K562 (cell line): ENCODE measurements around the gene ARHGAP9. TPM values are rescaled to one million over a fixed set of nuclear protein-coding genes. Genes with fewer than 3 reads are reported as not detected.
A peak's percentile ranks its signal among the peaks of the same experiment; 100 is the strongest.

ENCODE experiments used
- ATF1 ChIP-seq, 2 experiments: fragments of 450-650 bp in 1 of 2; IDR thresholded peaks; 2 replicates each; pipeline ENCODE4 v1.6.1; 2016; ENCODE audit warnings: missing compliant biosample characterization in 1 of 2, missing genetic modification characterization in 1 of 2
- CC2D1A ChIP-seq: fragments of 450-650 bp; IDR thresholded peaks from 2 replicates; pipeline ENCODE4 v1.6.1; 2017; ENCODE audit warnings: mild to moderate bottlenecking
- CXXC5 ChIP-seq: fragments of 250-450 bp; sonication (Bioruptor Pico); IDR thresholded peaks from 2 replicates; pipeline ENCODE4 v1.8.0; 2022; ENCODE audit warnings: inconsistent platforms, mild to moderate bottlenecking, moderate library complexity
- DDX20 ChIP-seq: fragments of 450-650 bp; IDR thresholded peaks from 2 replicates; pipeline ENCODE4 v1.6.1; 2016; ENCODE audit warnings: missing genetic modification characterization, low read depth, mild to moderate bottlenecking, missing compliant biosample characterization, moderate library complexity
- MAZ ChIP-seq, 2 experiments: fragments of 450-650 bp in 1 of 2; sonication (generic) in 1 of 2; formaldehyde crosslinking; IDR thresholded peaks in 1 of 2; conservative IDR thresholded peaks in 1 of 2; 2 replicates each; pipeline versions ENCODE4 v1.4.0 to v1.5.0; 2020; ENCODE audit warnings: mild to moderate bottlenecking in 1 of 2, missing genetic modification reagents in 1 of 2
- MED1 ChIP-seq: sonication (generic); formaldehyde crosslinking; IDR thresholded peaks from 2 replicates; pipeline ENCODE4 v1.8.1; 2023; ENCODE audit warnings: missing genetic modification reagents, borderline replicate concordance
- MTF1 ChIP-seq: fragments of 250-450 bp; sonication (Bioruptor Pico); IDR thresholded peaks from 2 replicates; pipeline ENCODE4 v1.9.0; 2021; ENCODE audit warnings: moderate library complexity, mild to moderate bottlenecking, inconsistent platforms, borderline replicate concordance
- POLR2A ChIP-seq: fragments of 450-650 bp; conservative IDR thresholded peaks from 2 replicates; pipeline ENCODE4 v1.6.1; 2016
- RBFOX2 ChIP-seq: fragments of 200-400 bp; formaldehyde crosslinking; IDR thresholded peaks from 2 replicates; pipeline ENCODE4 v1.6.1; 2017; ENCODE audit warnings: low read depth, mild to moderate bottlenecking, low read length, moderate library complexity
- SMARCA4 ChIP-seq: fragments of 450-650 bp; IDR thresholded peaks from 2 replicates; pipeline ENCODE4 v1.6.1; 2016
- TCF7 ChIP-seq: sonication (generic); IDR thresholded peaks from 2 replicates; pipeline ENCODE4 v1.6.1; 2016; ENCODE audit warnings: antibody characterized with exemption, borderline replicate concordance
- TSC22D4 ChIP-seq: fragments of 450-650 bp; IDR thresholded peaks from 2 replicates; pipeline ENCODE4 v1.6.1; 2016; ENCODE audit warnings: missing genetic modification characterization, missing biosample characterization, control low read depth
- ZNF696 ChIP-seq: fragments of 250-450 bp; sonication (Bioruptor Pico); conservative IDR thresholded peaks from 2 replicates; pipeline ENCODE4 v1.4.0; 2020; ENCODE audit warnings: mild to moderate bottlenecking, moderate library complexity
- polyA plus RNA-seq, 8 experiments: library from polyadenylated mRNA; depleted of rRNA in 4 of 8; stranded (reverse) in 5 of 8; unstranded in 3 of 8; fragments of >200 nt; fragmentation: Nextera tagmentation in 2 of 8; fragmentation: Illumina TruSeq in 1 of 8; extraction: Ambion mirVana in 2 of 8; extraction: Trizol in 1 of 8; gene quantifications; 2 replicates each; pipeline versions ENCODE4 v1.2.1 to v1.2.3, GENCODE V29; 2011 to 2014; ENCODE audit warnings: inconsistent platforms in 1 of 8, missing spikeins in 1 of 8
- total RNA-seq, 7 experiments: library from RNA; depleted of rRNA in 6 of 7; stranded (reverse); fragments of >200 nt in 6 of 7; fragmentation: Illumina TruSeq in 2 of 7; extraction: Trizol in 2 of 7; gene quantifications; 2 replicates each; pipeline versions ENCODE4 v1.2.1 to v1.2.3, GENCODE V29; 2011 to 2021; ENCODE audit warnings: low replicate concordance in 1 of 7
- TF ChIP-seq, protein P1 (sequence below), 2 experiments: fragments of 150-350 bp in 1 of 2; IDR thresholded peaks; 2 replicates each; pipeline ENCODE4 v1.6.1; 2012 to 2016; ENCODE audit warnings: low read depth in 2 of 2, low read length in 2 of 2, mild to moderate bottlenecking in 1 of 2, moderate library complexity in 1 of 2
- TF ChIP-seq, protein P2 (sequence below): fragments of 250-450 bp; sonication (Bioruptor Pico); IDR thresholded peaks from 2 replicates; pipeline ENCODE4 v1.5.0; 2021; ENCODE audit warnings: mild to moderate bottlenecking, moderate library complexity
- TF ChIP-seq, protein P3 (sequence below): fragments of 450-650 bp; IDR thresholded peaks from 2 replicates; pipeline ENCODE4 v1.6.1; 2014; ENCODE audit warnings: low read depth, mild to moderate bottlenecking, moderate library complexity, borderline replicate concordance
- TF ChIP-seq, protein P4 (sequence below): fragments of 450-650 bp; formaldehyde crosslinking; IDR thresholded peaks from 2 replicates; pipeline ENCODE4 v1.4.0; 2020; ENCODE audit warnings: mild to moderate bottlenecking, moderate library complexity

The ARHGAP9 gene
- total and polyA plus RNA-seq, 9 of the 15 experiments (the other 6 are each of a cell fraction or from before 2014, with no cell fraction given): 1.5 to 10.2 (median 5.1) TPM

DNA sequence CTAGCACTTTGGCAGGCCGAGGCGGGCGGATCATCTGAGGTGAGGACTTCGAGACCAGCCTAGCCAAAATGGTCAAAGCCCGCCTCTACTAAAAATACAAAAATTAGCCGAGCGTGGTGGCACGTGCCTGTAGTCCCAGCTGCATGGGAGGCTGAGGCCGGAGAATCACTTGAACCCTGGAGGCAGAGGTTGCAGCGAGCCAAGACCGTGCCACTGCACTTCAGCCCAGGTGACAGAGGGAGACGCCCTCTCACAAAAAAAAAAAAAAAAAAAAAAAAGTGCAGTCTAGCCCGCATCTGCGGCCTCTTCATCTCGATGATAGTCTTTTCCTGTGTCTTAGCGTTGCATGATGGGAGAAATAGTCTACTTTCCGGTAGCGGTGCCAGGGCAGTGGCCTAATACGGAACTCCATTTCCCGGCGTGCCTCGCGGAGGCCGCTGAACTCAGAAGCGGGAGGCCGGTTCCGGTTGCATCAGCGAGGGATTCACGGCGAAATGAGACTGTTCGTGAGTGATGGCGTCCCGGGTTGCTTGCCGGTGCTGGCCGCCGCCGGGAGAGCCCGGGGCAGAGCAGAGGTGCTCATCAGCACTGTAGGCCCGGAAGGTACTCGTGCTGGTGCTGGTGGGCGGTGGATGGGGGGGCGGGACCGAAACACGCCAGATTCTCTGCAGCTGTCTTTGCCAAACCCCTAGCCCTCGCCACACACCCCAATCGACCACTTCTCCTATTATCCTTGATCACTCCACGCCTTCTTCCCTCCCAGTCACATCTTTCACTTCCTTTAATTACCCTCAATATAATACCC, 8.1 kb upstream of the ARHGAP9 start, which contains the start of gene MARS1 (continued):
- TF ChIP-seq ATF1 (CRISPR knock-in tag; IDR thresholded peaks at IDR 0.05) (no peak), ATF1 (tag; IDR thresholded peaks at IDR 0.05) (peak; percentile 79), MTF1 (CRISPR knock-in tag) (no peak), ZNF696 (CRISPR knock-in tag) (no peak), MED1 (CRISPR knock-in tag) (no peak), POLR2A (peak; percentile 90), CXXC5 (CRISPR knock-in tag) (peak; percentile 81), CC2D1A (peak; percentile 63; the same call in 1 of the 2 replicates), MAZ (CRISPR knock-in tag; conservative IDR thresholded peaks at IDR 0.05 in 1 of 2, IDR thresholded peaks at IDR 0.05 in 1 of 2) (peak; percentile 15 to 57; a peak in 2 of 4 replicates), TSC22D4 (tag) (no peak), TCF7 (no peak), SMARCA4 (peak; percentile 49; the same call in 1 of the 2 replicates), DDX20 (no peak), RBFOX2 (peak; percentile 100)
- TF ChIP-seq, protein P1, sequence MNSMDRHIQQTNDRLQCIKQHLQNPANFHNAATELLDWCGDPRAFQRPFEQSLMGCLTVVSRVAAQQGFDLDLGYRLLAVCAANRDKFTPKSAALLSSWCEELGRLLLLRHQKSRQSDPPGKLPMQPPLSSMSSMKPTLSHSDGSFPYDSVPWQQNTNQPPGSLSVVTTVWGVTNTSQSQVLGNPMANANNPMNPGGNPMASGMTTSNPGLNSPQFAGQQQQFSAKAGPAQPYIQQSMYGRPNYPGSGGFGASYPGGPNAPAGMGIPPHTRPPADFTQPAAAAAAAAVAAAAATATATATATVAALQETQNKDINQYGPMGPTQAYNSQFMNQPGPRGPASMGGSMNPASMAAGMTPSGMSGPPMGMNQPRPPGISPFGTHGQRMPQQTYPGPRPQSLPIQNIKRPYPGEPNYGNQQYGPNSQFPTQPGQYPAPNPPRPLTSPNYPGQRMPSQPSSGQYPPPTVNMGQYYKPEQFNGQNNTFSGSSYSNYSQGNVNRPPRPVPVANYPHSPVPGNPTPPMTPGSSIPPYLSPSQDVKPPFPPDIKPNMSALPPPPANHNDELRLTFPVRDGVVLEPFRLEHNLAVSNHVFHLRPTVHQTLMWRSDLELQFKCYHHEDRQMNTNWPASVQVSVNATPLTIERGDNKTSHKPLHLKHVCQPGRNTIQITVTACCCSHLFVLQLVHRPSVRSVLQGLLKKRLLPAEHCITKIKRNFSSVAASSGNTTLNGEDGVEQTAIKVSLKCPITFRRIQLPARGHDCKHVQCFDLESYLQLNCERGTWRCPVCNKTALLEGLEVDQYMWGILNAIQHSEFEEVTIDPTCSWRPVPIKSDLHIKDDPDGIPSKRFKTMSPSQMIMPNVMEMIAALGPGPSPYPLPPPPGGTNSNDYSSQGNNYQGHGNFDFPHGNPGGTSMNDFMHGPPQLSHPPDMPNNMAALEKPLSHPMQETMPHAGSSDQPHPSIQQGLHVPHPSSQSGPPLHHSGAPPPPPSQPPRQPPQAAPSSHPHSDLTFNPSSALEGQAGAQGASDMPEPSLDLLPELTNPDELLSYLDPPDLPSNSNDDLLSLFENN (IDR thresholded peaks at IDR 0.05; ENCODE audit: low read depth in 2 of 2, low read length in 2 of 2): no peak; a peak in 1 of 4 replicates
- TF ChIP-seq, protein P2, sequence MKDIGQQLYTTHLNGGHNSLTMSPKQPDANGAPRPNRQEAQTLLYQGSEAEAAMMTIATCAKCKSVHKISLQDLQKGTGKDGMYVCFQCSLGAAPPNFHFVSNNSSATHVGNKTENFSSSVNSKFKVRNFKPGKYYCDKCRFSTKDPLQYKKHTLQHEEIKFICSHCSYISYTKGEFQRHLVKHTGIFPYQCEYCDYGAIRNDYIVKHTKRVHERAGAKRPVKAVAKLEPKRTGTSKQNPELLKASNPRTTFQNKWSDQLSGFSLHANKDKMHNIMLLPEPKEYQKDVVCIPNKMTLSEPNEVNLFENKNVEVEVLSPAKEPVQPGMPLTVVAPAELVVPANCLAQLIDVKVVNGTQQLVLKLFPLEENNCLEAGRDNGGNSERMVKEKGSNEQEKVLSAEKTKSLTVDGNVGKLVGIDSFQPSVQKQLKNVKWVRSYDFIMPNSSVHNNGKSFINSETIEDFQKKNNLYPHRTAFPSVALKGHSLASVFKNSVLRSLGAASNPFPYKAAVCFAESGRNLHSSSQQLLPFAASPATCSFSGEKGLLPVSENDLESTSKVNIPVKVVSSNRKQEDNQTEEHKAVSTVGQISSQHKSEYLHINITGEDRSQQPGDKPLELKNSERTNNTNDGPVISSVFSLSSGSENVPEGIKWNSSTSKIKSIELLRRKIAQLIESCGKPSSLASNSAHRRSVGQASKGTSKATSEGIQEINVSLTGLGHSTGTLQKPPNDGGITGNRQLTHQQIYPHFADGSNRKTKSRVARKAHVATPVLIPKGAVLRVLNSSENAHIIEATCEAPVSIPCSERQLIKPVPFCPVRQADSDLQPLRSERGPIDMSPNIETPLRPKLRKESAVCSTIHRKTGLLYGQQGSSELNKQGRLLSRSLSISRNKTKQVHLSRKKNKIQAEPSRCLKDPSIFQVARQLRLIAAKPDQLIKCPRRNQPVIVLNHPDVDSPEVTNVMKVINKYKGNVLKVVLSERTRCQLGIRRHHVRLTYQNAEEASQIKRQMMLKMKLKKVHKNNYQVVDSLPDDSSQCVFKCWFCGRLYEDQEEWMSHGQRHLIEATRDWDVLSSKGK: no peak
- TF ChIP-seq, protein P3, sequence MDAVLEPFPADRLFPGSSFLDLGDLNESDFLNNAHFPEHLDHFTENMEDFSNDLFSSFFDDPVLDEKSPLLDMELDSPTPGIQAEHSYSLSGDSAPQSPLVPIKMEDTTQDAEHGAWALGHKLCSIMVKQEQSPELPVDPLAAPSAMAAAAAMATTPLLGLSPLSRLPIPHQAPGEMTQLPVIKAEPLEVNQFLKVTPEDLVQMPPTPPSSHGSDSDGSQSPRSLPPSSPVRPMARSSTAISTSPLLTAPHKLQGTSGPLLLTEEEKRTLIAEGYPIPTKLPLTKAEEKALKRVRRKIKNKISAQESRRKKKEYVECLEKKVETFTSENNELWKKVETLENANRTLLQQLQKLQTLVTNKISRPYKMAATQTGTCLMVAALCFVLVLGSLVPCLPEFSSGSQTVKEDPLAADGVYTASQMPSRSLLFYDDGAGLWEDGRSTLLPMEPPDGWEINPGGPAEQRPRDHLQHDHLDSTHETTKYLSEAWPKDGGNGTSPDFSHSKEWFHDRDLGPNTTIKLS: peak; percentile 91
- TF ChIP-seq, protein P4, sequence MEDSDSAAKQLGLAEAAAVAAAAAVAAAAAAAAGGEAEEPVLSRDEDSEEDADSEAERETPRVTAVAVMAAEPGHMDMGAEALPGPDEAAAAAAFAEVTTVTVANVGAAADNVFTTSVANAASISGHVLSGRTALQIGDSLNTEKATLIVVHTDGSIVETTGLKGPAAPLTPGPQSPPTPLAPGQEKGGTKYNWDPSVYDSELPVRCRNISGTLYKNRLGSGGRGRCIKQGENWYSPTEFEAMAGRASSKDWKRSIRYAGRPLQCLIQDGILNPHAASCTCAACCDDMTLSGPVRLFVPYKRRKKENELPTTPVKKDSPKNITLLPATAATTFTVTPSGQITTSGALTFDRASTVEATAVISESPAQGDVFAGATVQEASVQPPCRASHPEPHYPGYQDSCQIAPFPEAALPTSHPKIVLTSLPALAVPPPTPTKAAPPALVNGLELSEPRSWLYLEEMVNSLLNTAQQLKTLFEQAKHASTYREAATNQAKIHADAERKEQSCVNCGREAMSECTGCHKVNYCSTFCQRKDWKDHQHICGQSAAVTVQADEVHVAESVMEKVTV (CRISPR knock-in tag): no peak
